Parathyroid adenoma (tissue), 2 donors: Measurements from ENCODE around the gene HOXA3.

Experiments
- H2AFZ ChIP-seq: fragments of 300-600 bp; sonication (generic); one replicate; pipeline ENCODE4 v1.7.0; 2017; ENCODE audit warnings: antibody characterized with exemption, mild to moderate bottlenecking
- H3K27ac ChIP-seq: fragments of 300-600 bp; sonication (generic); one replicate; pipeline ENCODE4 v1.7.0; 2017
- H3K27me3 ChIP-seq: fragments of 300-600 bp; sonication (generic); one replicate; pipeline ENCODE4 v1.7.0; 2017; ENCODE audit warnings: low read length; ENCODE audit not compliant: control insufficient read depth, insufficient read depth
- H3K36me3 ChIP-seq: fragments of 300-600 bp; sonication (generic); one replicate; pipeline ENCODE4 v1.7.0; 2017; ENCODE audit warnings: low read length; ENCODE audit not compliant: control insufficient read depth, insufficient read depth
- H3K4me1 ChIP-seq: fragments of 300-600 bp; sonication (generic); one replicate; pipeline ENCODE4 v1.7.0; 2017; ENCODE audit warnings: control low read depth
- H3K4me2 ChIP-seq: fragments of 300-600 bp; sonication (generic); one replicate; pipeline ENCODE4 v1.7.0; 2017; ENCODE audit warnings: low read length
- H3K4me3 ChIP-seq: fragments of 300-600 bp; sonication (generic); one replicate; pipeline ENCODE4 v1.7.0; 2017; ENCODE audit warnings: low read depth, low read length
- H3K79me2 ChIP-seq: fragments of 300-600 bp; sonication (generic); one replicate; pipeline ENCODE4 v1.7.0; 2017; ENCODE audit warnings: control low read depth
- H3K9ac ChIP-seq: fragments of 300-600 bp; sonication (generic); one replicate; pipeline ENCODE4 v1.7.0; 2017; ENCODE audit warnings: mild to moderate bottlenecking
- H3K9me3 ChIP-seq: fragments of 300-600 bp; sonication (generic); one replicate; pipeline ENCODE4 v1.7.0; 2017; ENCODE audit warnings: low read length; ENCODE audit not compliant: control insufficient read depth
- TF ChIP-seq, protein P1 (sequence below): fragments of 300-600 bp; sonication (generic); IDR thresholded peaks from one replicate; pipeline ENCODE4 v1.7.0; 2017; ENCODE audit warnings: antibody characterized with exemption, mild to moderate bottlenecking
- donor health status: primary hyperparathyroidism.

HOXA3 gene

DNA sequence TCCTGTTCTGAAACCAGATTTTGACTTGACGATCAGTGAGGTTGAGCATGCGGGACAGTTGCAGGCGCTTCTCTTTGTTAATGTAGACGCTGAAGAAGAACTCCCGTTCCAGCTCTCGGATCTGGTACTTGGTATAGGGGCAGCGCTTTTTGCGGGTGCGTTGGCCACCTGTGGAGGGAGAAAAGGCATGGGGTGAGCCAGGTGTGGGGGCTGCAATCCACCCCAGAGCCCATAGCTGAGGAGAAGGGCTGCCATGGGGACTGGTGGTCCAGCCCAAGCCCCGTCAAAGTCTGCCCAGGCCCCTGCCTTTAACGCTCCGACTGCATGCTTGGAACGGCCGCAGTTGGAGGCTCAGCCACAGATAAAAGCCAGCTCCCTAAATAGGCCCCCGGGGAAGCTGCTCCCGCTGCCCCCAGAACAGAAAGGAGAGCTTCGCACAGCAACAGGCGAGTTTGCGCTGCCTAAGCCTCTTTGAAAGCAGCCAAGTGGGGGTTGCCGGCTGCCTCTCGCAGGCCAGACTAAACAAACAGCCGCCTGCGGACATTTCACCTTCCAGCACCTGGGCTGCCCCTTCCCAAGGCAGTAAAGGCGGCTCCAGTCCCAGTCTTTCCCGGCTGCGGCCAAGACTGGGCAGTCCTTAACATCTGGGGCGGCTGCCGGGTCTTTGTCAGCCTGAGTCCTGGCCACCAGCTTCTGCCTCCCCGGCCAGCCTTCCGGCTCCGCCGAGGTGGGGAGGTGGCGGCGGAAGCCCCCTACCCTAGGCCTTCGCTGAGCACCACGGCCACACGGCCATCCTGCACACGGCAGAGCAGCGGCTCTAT is 30.7 kb upstream of the HOXA3 start:
- Histone ChIP-seq H3K9ac (no peak overlapping the region), H2AFZ (no peak overlapping the region), H3K4me1 (no peaks in the 10 kb centered on the region), H3K27ac (no peak overlapping the region), H3K4me3 (no peak overlapping the region), H3K27me3 (peaks cover 39% of the 10 kb centered on the region), H3K9me3 (no peaks in the 10 kb centered on the region), H3K36me3 (no peaks in the 10 kb centered on the region), H3K79me2 (no peaks in the 10 kb centered on the region), H3K4me2 (no peak overlapping the region)
- TF ChIP-seq, protein P1, sequence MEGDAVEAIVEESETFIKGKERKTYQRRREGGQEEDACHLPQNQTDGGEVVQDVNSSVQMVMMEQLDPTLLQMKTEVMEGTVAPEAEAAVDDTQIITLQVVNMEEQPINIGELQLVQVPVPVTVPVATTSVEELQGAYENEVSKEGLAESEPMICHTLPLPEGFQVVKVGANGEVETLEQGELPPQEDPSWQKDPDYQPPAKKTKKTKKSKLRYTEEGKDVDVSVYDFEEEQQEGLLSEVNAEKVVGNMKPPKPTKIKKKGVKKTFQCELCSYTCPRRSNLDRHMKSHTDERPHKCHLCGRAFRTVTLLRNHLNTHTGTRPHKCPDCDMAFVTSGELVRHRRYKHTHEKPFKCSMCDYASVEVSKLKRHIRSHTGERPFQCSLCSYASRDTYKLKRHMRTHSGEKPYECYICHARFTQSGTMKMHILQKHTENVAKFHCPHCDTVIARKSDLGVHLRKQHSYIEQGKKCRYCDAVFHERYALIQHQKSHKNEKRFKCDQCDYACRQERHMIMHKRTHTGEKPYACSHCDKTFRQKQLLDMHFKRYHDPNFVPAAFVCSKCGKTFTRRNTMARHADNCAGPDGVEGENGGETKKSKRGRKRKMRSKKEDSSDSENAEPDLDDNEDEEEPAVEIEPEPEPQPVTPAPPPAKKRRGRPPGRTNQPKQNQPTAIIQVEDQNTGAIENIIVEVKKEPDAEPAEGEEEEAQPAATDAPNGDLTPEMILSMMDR, result no peak

DNA sequence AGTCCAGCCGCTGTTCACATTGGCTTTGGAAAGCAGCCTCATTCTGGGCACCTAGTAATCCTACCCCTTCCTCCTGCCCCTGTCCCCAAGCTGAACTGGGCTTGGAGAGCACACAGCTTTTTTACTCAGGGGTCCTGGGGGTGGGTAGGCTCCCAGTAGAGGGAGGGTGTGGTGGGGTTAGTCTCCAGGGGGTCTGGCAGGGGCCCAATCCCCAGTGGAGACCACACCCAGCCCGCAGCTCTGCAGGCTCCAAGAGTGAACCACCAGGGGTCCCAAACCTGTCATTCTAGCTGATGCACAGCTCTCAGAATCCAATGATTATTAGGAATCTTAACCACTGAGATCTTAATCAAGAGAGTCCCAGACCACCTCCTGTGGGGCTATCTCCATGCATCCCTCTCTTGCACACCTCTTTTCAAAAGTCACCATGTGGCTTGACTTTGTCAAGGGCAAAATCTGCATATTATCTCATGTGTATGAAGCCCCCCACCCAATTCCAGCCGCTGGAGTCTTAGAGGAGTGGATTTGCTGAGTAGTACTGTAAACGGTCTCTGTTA is 30.0 kb upstream of the HOXA3 start:
- Histone ChIP-seq H3K4me2 (no peak overlapping the region), H3K27ac (no peak overlapping the region), H3K9me3 (no peaks in the 10 kb centered on the region), H3K36me3 (no peaks in the 10 kb centered on the region), H2AFZ (no peak overlapping the region), H3K4me3 (no peak overlapping the region), H3K27me3 (peaks cover 40% of the 10 kb centered on the region), H3K4me1 (no peaks in the 10 kb centered on the region), H3K79me2 (no peaks in the 10 kb centered on the region), H3K9ac (no peak overlapping the region)
- TF ChIP-seq, protein P1, result no peak

DNA sequence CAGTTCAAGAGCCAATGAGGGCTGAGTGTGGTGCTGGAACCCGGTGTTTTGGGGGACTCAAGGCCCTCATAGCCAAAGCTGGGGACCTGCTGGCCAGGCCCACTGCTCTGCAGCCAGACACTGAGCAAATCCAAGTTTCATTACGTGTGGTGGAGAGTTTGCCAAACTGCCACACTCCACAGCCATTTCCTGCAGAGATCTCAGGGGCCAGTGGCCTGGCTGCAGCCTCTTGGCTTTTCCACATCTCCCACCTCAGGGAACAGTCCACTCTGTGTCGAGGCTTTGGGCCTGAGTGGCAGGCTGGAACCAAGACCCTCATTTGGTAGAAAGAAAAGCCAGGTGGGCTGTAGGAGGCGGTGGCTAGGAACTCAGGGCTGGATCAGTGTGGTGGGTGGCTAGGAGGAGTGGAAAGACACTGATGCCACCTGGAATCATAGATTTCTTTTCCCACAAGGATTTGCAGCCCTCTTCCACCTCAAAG is 29.5 kb upstream of the HOXA3 start:
- no peaks in the 10 kb centered on the region for H3K9me3 ChIP-seq
- no peak overlapping the region for H2AFZ ChIP-seq
- peaks cover 42% of the 10 kb centered on the region for H3K27me3 ChIP-seq
- no peaks in the 10 kb centered on the region for H3K79me2 ChIP-seq
- H3K27ac ChIP-seq, result no peak overlapping the region
- H3K4me3 ChIP-seq, result no peak overlapping the region
- no peak overlapping the region for H3K9ac ChIP-seq
- H3K4me1 ChIP-seq, result no peaks in the 10 kb centered on the region
- TF ChIP-seq, protein P1, result no peak
- no peaks in the 10 kb centered on the region for H3K36me3 ChIP-seq
- no peak overlapping the region for H3K4me2 ChIP-seq

DNA sequence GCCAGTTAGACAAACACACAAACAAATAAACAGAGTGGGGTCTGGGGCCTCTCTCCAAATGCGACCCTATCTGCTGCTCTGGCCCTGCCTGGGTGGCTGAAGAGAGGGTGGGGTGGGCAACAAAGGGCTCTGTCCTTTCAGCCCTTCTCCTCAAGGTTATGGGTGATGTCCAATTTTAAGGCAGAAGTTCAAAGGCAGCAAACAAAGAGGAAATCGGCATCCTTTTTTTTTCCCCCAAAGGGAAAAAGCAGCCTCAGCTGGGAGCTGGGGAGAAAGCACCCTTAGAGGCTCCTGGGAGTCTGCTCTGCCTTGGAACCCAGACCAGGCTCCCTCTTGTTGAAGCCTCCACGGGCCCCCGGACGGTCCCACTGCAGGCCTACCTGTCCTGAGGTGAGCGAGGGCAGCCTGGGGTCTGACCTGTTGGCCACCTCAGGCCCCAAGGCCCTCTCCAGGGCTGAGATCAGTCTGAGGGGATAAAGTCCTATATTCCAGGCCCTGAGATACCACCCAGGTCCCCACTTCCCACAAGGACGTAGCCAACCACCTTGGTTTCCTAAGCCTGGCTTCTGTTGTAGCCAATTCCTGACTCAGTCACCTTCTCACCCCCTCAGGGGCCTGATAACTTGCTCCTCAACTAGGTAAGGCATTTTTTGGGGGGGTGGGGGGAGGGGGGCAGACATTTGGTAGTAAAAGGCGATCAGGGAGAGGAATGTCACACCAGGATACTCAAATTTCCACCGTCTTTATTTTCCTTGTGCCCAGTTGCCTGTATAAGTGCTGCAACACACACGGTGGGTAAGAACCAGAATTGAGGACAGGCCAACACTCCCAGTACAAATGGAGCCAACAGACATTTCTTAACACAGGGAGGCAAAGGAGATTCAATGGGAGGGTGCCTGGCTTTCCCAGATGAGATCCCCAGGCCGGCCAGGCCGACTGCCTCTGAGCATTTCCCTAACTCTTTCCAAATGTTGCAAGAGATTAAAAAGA is 28.3 kb upstream of the HOXA3 start:
- peaks cover 39% of the 10 kb centered on the region for H3K27me3 ChIP-seq

More for the DNA sequence above, 28.3 kb upstream of the HOXA3 start:
- H3K4me3 ChIP-seq, result no peak overlapping the region
- no peak overlapping the region for H3K27ac ChIP-seq
- H3K79me2 ChIP-seq, result no peaks in the 10 kb centered on the region
- H3K4me2 ChIP-seq, result no peak overlapping the region
- H3K9me3 ChIP-seq, result no peaks in the 10 kb centered on the region
- no peaks in the 10 kb centered on the region for H3K36me3 ChIP-seq
- H2AFZ ChIP-seq, result no peak overlapping the region
- TF ChIP-seq, protein P1, result no peak
- no peaks in the 10 kb centered on the region for H3K4me1 ChIP-seq
- no peak overlapping the region for H3K9ac ChIP-seq
